ENCODE results near the gene EEFSEC. TPM values are rescaled to one million over a fixed set of nuclear protein-coding genes. Genes with fewer than 3 reads are reported as not detected.

EEFSEC gene
- total RNA-seq, 1 donor from 2014 or later, result 12.6 TPM

- no peak overlapping the region for H3K4me3 ChIP-seq (ENCODE audit: low read depth, low read length)
- no peak for DNase-seq (ENCODE audit: low read depth)
- no peaks in the 10 kb centered on the region for H3K36me3 ChIP-seq (ENCODE audit: control insufficient read depth, insufficient read depth, low read length)
- H3K27me3 ChIP-seq (ENCODE audit: control insufficient read depth, insufficient read depth, low read length), result no peaks in the 10 kb centered on the region
- TF ChIP-seq, protein P1, sequence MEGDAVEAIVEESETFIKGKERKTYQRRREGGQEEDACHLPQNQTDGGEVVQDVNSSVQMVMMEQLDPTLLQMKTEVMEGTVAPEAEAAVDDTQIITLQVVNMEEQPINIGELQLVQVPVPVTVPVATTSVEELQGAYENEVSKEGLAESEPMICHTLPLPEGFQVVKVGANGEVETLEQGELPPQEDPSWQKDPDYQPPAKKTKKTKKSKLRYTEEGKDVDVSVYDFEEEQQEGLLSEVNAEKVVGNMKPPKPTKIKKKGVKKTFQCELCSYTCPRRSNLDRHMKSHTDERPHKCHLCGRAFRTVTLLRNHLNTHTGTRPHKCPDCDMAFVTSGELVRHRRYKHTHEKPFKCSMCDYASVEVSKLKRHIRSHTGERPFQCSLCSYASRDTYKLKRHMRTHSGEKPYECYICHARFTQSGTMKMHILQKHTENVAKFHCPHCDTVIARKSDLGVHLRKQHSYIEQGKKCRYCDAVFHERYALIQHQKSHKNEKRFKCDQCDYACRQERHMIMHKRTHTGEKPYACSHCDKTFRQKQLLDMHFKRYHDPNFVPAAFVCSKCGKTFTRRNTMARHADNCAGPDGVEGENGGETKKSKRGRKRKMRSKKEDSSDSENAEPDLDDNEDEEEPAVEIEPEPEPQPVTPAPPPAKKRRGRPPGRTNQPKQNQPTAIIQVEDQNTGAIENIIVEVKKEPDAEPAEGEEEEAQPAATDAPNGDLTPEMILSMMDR (IDR thresholded peaks at IDR 0.05; ENCODE audit: insufficient read depth, low read length, poor library complexity, severe bottlenecking), result no peak
Measured at GRCh38 chr3:128309026-128309425, 155.7 kb downstream of the EEFSEC start.

DNA sequence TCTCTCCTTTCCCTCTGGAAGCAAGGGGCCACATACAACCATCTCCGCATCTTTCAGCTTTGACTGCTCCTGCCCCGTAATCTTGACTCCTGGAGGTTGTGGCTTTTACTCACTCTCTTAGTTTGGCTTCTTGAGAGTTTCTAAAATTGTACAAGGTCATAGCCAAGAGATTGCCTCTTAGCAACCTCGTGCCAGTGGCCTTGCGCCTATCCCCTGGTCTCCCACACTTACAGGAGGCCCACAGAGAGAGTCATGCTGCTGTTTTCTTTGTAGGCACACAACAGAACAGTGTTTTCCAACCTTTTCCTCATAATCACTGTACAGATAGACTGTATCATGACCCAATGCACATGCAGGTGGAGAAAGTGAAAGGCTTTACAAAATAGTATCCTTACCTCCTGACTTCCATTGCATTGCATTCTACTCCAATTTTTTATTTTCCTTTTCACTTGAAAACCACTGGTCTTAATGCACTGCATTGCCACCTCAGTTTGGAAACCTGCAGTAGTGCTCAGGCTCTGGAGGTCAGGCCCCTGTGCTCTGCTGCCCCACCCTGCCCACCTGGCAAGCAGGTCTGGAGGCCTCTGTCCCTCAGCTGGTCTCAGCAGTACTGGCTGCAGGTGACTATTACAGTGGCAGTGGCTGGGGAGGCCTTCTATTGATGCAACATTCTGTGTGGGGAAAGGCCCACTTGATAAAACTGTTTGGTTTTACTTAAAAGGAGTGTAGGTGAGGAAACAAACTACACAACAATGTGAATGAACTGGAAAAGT, 157.2 kb downstream of the EEFSEC start:
- H3K36me3 ChIP-seq (ENCODE audit: control insufficient read depth, insufficient read depth, low read length), result no peaks in the 10 kb centered on the region
- no peak for DNase-seq (ENCODE audit: low read depth)
- no peak overlapping the region for H3K4me3 ChIP-seq (ENCODE audit: low read depth, low read length)
- TF ChIP-seq, protein P1 (IDR thresholded peaks at IDR 0.05; ENCODE audit: insufficient read depth, low read length, poor library complexity, severe bottlenecking), result no peak
- no peaks in the 10 kb centered on the region for H3K27me3 ChIP-seq (ENCODE audit: control insufficient read depth, insufficient read depth, low read length)

DNA sequence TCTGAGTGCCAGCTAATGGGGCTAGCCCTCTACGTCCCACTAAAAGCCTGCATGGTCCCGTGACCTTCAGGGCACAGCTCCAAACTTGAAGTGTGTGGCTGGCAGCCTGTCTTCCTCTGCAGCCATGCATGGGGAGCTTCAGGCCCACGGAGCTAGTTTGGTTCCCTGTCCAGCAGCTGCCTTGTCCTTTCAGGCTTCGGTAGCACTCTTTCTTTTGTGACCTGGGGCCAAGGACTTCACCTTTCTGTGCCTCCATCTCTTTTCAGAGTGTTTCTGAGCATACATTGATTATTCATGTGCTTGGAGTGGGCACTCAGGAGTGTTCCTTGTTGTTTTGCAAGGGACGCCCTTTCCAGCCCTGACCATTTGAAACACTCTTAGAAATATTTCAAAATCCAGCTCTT, 158.2 kb downstream of the EEFSEC start:
- TF ChIP-seq, protein P1 (IDR thresholded peaks at IDR 0.05; ENCODE audit: insufficient read depth, low read length, poor library complexity, severe bottlenecking), result no peak
- H3K27me3 ChIP-seq (ENCODE audit: control insufficient read depth, insufficient read depth, low read length), result no peaks in the 10 kb centered on the region
- no peaks in the 10 kb centered on the region for H3K36me3 ChIP-seq (ENCODE audit: control insufficient read depth, insufficient read depth, low read length)
- DNase-seq (ENCODE audit: low read depth), result no peak
- H3K4me3 ChIP-seq (ENCODE audit: low read depth, low read length), result no peak overlapping the region

- Histone ChIP-seq H3K4me3 (ENCODE audit: low read depth, low read length) (no peak overlapping the region), H3K27me3 (ENCODE audit: control insufficient read depth, insufficient read depth, low read length) (no peaks in the 10 kb centered on the region), H3K36me3 (ENCODE audit: control insufficient read depth, insufficient read depth, low read length) (no peaks in the 10 kb centered on the region)
- no peak for DNase-seq (ENCODE audit: low read depth)
- TF ChIP-seq, protein P1 (IDR thresholded peaks at IDR 0.05; ENCODE audit: insufficient read depth, low read length, poor library complexity, severe bottlenecking), result no peak
Measured at GRCh38 chr3:128312271-128312670, 159.0 kb downstream of the EEFSEC start.

GRCh38 chr3:128313071-128313725, 159.9 kb downstream of the EEFSEC start:
- Histone ChIP-seq H3K36me3 (ENCODE audit: control insufficient read depth, insufficient read depth, low read length) (no peaks in the 10 kb centered on the region), H3K4me3 (ENCODE audit: low read depth, low read length) (no peak overlapping the region), H3K27me3 (ENCODE audit: control insufficient read depth, insufficient read depth, low read length) (no peaks in the 10 kb centered on the region)
- no peak for DNase-seq (ENCODE audit: low read depth)
- TF ChIP-seq, protein P1 (IDR thresholded peaks at IDR 0.05; ENCODE audit: insufficient read depth, low read length, poor library complexity, severe bottlenecking), result no peak
